Measurements from ENCODE around the gene MDH1. TPM values are rescaled to one million over a fixed set of nuclear protein-coding genes. Genes with fewer than 3 reads are reported as not detected.
"Not testable (repeated sequence)": the region's sequence is repeated elsewhere in the genome, so short reads cannot be mapped to it uniquely, and the experiment has no call there.

The MDH1 gene
- polyA plus RNA-seq, 4 donors, result 163 to 453 (median 360) TPM

DNA sequence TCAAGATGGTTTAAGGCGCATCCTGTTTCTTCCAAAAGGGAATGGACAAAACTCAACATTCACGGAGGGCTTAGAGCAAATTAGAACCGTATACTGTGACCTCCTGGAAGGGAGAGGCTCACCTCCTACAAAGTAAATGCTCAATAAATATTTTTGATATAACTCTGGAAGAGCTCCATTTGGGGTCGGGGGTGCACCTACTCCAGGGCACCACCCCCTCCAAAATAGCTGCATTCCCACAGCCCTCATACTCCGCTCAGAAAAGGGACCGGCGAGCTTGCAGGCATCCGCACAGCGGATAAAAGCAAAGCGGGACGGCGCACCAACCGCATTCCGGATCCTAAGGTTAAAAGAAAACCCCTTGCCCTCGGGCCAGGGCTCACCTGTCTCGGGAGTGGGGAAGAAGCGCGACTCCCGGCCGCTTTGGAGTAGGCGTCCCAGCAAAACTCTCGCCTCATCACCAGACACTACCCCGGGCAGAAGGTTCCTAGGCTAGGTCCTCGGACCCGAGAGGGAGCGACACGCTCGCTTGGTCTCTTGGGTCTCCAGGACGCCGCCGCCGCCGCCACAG lies 864 bp upstream of the MDH1 start:
- DNase-seq (ENCODE audit: low read depth in 4 of 4, low spot score in 3 of 4), result no peak

DNA sequence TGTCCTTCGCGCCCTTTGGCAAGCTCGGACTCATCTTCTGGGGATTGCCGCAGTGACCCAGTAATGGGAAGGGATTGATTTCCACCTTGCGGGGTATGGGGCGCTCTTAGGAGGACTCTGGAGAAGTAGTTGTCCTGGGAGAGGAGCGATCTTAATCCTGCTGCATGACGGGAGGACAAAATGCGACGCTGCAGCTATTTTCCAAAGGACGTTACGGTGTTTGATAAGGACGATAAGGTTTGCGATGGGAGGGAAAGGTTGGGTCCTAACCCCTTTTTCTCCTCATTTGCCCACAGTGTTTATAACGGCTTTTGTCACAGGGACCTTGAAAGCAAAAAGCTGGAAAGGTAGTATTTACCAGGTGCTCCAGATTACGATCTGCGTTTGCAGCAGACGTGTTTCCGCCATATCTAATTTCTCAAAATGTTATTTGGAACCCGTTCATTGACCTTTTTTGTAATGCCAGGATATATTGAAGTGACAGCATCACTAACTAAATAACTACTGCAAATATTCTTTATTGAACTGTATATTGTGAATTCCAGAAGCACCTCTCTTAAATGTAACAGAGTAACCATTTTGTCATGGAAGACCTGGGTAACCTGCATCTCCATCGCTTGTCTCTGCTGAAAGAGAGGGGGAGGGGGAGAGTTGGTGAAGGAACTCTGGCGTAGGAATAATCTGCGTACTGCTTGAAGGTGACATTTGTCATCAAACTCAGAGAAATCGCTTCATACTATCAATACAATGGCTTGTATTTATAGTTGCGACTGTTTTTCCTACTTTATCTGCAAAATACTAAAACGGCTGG lies 590 bp downstream of the MDH1 start:
- no peak for DNase-seq (ENCODE audit: low read depth in 4 of 4, low spot score in 3 of 4)

DNA sequence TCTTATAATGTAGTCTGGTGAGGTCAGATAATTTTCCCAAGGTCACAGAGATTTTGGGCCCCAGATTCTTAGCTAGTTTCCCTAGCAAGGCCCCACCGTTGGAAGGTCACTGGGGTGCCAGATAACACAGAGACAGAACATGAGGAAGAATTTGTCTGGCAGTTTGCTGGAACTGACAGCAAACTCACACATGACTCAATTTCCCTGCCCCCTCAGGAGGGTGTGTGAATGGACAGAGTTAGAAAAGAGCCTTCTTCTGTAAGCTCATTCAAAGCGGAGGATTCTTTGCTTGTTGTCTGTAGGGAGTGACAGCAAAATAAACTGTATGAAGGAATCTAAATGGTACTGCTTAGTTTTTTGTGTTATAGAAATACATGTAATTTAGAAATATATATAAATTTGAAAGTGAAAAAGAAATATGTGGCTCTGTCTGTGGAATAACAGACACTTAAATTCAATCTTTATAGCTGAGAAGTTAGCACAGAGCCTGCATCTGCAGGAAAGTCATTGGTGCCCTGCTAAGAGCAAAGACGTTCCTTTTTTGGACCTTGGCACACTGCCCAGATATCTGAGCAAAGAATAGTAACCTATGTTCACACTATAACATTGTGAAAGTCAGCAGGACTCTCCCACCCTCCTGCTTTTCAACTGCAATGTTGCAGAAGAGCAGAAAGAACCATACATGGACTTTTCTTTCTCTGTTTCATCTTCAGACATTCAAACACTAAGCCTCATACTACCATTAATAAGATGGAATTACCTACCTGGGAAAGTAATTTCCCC lies 2.1 kb downstream of the MDH1 start:
- DNase-seq (ENCODE audit: low read depth in 4 of 4, low spot score in 3 of 4), result no peak

DNA sequence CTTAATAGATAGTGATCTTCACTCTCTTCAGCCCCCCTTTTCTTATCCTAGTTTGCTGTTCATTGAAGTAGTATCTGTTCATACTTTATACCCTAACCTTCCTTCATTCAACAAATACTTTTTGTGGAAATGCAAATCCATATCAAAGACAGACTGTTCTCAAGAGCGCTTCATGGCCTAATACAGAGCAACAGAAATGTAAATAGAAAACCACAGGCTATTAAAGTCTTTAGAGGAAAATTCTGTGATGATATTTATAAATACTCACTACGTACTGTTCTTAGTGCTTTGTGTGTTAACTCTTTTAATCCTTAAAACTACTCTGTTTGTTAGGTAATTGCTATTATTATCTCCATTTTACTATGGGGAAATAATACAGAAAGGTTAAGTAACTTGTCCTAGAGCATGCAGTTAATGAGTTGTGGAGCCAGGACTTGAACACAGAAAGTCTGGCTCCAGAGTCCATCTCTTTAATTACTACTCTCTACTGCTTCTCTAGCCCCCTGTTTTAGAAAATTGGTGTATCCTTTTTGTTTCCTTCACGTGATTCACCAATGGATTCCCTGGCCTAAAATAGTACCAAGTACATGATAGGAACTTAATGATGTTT lies 2.9 kb downstream of the MDH1 start:
- DNase-seq (ENCODE audit: low read depth in 4 of 4, low spot score in 3 of 4), result no peak

DNA sequence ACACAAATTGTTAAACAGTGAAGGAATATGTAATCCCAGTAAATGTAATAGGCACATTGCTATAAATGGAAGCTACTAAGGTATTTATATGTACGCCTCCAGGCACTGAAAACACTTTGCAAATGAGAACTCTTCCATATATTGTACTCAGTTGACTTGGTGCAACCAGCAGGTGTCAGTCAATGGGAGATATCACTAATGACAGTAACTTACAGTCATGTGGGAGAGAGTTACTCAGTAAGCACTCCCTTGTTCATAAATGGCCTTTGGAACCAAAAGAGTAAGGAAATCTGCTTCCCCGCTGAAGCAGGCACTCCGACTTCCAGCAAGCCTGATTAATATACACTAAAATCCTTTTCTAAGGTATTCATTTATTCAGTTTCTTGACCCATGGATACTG lies 5.9 kb downstream of the MDH1 start:
- DNase-seq (ENCODE audit: low read depth in 4 of 4, low spot score in 3 of 4), result no peak

DNA sequence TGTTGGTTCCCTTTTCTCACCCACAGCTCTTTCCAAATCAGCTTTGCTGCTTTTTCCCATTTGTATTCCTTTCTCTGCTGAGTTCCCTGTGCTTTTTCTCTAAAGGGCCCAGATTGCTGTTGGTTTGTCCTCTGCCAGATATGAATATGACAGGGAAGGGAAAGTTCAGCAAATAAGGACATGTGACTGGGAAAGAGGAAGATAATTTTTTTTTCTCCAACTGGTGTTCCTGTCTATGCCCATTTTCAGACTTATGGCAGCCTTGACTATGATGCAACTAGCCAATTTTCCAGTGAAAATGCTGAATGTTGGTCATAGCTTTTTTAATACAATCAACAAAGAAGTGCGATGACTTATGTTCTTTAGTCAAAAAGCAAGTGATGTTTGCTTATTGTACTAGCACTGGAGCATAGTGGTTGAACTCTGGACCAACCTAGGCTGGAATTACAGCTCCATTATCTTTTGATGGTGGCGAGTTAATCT lies 7.7 kb downstream of the MDH1 start:
- no peak for DNase-seq (ENCODE audit: low read depth in 4 of 4, low spot score in 3 of 4)

DNA sequence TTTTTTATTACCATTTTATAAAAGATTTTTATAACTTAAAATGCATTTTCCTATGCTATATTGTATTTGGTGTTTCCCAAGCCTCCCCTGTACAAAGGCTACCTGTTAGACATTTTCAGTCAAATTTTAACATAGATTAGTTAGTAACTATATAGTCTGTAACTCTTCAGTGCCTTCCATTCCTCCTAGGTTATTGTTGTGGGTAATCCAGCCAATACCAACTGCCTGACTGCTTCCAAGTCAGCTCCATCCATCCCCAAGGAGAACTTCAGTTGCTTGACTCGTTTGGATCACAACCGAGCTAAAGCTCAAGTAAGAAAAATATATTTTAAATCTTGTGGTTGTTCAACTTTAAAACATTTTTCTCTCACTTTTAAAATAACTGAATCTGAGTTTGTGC lies 10.2 kb downstream of the MDH1 start:
- DNase-seq (ENCODE audit: low read depth in 4 of 4, low spot score in 3 of 4), result no peak

DNA sequence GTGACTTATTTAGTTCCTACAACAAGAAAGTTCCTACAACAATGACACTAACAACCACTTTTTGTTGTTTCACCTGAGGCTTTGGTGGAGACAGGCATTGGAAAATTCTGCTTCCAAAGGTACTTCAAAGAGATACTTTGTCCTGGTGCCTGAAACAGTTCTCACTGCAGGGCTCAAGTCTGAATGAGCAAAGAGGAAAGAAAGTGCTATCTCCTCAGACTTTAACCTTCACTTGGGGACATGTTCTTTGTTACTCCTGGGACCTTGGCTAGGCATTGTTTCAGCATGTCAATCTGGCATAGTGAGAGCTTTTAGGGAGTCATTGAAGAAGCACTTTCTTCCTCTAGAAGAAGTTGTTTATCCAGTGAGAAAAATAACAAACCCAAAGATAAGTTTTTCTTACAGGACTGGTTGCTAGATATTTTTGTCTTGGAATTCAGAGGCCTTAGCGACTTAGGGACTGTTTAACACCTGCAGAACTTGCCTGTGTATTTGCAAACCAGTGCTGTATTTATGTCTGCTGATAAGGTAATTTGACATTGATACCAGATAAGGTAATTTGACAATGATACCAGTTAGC lies 12.2 kb downstream of the MDH1 start:
- no peak for DNase-seq (ENCODE audit: low read depth in 4 of 4, low spot score in 3 of 4)

DNA sequence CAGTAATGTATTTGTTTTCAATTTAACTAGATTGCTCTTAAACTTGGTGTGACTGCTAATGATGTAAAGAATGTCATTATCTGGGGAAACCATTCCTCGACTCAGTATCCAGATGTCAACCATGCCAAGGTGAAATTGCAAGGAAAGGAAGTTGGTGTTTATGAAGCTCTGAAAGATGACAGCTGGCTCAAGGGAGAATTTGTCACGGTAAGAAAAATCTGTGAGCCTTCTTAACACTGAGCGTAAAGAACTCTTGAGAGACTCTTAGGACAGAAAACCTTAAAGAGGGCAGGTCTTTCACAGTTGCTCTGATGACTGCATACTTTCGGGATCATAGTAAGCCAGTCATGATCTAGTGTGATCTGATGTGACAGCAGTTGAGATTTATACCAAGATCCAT lies 15.9 kb downstream of the MDH1 start:
- no peak for DNase-seq (ENCODE audit: low read depth in 4 of 4, low spot score in 3 of 4)

DNA sequence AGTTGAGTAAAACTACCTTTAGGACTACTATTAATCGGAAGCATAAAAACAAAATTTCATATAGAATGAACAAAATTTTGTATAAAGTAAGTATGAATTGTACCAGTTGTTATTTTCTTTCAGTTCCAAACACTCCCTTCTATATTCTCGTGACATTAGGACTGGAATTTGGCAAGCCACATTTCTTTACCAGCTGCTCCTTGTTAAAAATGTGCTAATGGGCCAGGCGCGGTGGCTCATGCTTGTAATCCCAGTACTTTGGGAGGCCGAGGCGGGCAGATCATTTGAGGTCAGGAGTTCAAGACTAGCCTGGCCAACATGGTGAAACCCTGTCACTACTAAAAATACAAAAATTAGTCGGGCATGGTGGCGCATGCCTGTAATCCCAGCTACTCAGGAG lies 20.1 kb downstream of the MDH1 start:
- DNase-seq (ENCODE audit: low read depth in 4 of 4, low spot score in 3 of 4), result not testable (repeated sequence)

DNA sequence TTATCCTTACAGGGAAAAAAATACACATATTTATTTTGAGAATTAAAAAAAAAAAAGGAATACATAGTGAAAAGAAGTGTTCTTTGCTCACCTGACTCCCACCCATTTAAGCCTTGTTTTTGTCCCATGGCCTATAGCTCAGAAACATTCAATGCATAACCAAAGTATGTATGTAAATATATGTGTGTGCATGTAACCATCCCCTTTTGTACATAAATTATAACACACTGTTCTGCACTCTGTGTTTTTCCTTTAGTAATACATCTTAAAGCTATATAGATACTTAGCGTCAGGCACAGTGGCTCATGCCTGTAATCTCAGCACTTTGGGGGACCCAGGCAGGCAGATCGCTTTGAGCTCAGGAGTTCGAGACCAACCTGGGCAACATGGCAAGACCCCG lies 21.8 kb downstream of the MDH1 start:
- DNase-seq (ENCODE audit: low read depth in 4 of 4, low spot score in 3 of 4), result no peak

DNA sequence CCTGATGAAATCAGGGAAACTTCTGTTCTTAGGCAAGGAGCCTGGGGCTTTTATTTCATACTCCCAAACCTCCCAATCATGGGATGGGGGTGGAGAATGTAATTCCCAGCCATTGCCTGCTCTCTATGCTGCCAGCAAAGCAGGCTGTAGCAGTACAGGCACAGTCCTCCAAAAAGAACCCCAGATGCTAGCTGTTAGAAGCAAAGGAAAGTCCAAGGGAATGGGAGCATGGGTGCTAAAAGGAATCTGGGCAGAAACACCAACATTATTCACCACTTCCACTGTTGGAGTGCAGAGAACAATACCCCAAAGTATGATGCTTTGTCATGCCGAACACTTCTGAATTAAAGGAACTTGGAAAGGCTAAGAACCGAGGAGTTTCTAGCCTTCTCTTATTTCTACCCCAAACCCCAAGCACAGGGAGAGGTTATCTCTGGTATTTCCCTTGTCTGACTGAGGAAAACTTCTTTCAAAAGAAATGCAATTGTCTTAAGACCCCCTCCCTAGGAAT lies 24.7 kb downstream of the MDH1 start:
- DNase-seq (ENCODE audit: low read depth in 4 of 4, low spot score in 3 of 4), result no peak

DNA sequence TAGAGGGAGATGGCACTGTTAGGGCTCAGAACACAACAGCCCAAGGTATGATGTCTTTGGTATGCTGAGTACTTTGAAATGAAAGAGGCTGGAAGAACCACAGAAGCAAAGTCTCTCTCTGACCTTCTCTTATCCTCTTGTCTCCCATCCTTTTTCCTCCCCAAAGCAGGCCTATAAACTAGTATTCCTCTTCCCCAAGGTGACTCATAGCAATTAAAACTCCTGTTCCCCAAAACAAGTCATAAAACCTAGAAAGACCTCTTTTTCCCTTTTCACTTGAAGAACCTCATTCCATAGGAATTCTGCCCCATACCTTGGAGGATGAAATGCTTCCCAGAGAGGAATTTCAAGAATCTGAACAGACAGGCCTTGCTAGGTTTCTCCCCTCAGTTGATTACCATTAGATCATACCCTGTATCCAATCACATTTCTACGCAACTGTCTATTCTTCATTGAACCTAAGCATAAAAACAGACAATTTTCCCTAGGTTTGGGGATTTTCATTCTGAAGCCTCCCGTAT lies 25.7 kb downstream of the MDH1 start:
- DNase-seq (ENCODE audit: low read depth in 4 of 4, low spot score in 3 of 4), result no peak

DNA sequence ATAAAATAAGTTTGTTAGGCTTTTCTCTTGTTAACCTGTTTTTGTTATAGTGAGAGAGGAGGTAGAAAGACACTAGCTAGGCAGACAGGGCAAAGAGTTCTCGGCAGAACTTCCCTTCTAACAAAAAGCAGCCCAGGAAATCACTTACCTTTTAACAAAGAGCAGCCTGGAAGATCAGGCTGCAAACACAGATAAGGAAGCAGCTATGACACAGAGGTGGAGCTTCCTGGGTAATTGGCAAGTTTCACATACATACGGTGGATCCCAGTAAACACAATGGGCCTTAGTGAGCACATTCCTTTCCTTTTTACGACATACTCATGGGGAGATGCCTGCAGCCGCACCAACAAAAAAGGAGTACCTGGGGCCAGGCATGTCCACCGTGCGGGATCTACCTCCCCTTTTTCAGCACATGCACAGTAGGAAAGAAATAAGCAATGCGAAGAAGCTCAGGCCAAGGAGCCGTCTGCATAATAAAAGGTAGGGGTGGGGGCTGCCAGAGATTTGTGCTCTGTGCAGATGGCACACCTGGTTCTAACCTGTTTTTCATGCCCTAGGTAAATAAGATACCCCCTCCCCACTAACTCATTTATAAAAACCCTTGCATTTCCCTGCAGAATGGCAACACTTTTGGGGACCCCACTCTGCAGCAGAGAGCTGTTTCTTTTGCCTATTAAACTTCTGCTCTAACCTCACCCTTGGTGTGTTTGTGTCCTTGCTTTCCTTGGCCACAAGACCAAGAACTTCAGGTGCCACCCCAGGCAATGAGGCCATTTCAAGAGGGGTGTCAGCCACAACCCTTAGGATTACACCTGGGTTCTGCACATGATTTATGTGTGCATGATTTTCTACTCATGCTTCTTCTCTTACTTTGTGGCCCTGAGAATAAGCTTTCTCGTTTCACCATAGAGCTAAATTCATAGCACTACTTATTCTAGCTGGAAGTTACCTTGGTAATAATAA lies 26.5 kb downstream of the MDH1 start:
- no peak for DNase-seq (ENCODE audit: low read depth in 4 of 4, low spot score in 3 of 4)

DNA sequence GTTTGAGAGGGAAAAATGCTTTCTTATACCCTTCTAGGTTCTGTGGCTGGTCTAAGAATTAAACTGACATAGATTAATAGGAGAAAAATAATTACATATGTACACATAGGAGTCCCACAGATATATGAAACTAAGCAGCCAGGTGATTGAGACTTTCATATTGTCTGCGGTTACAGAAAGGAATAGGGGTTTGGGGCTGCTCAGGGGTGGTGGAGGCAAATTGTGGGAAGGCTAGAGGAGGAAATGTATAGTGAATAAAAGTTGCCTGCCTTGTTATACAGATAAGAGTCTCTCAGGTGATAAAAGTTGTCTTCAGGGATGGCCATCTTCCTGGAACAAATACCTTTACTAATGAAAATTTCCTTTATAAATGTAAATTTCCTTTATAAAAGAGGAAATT lies 28.6 kb downstream of the MDH1 start:
- no peak for DNase-seq (ENCODE audit: low read depth in 4 of 4, low spot score in 3 of 4)

DNA sequence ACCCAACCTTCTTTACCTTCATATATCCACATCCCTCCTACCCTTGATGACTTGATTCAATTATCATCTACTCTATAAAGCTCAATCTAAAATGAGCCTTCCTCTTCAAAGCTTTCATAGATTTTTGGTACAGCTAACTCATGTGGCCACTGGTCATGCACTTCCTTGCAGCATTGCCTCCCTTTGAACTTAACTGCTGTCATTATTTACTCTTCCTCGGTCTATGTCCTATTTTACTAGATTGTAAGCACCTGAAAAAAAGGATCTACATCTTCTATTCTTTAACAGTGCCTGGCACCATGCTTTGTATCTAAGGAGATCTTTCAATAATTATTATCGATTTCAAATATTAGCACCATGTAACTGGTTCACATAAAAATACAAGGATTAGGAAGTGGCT lies 30.6 kb downstream of the MDH1 start:
- no peak for DNase-seq (ENCODE audit: low read depth in 4 of 4, low spot score in 3 of 4)

DNA sequence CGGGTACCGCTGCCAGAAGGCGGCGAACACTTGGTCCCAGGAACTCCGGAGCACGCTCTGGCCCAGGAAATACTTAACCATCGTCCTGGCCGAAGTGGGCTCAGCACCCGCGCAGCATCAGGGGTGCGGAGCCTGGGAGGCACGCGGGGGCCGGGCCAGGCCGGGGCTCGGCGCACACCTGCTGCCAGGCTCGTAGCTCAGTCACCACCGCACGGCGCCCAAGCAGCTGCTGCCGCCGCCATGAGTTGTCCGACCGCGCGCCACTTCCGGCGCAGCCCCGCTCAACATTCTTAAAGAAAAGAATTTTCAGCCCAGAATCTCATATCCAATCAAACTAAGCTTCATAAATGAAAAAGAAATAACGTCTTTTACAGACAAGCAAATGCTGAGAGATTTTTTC lies 34.0 kb downstream of the MDH1 start:
- no peak for DNase-seq (ENCODE audit: low read depth in 4 of 4, low spot score in 3 of 4)

DNA sequence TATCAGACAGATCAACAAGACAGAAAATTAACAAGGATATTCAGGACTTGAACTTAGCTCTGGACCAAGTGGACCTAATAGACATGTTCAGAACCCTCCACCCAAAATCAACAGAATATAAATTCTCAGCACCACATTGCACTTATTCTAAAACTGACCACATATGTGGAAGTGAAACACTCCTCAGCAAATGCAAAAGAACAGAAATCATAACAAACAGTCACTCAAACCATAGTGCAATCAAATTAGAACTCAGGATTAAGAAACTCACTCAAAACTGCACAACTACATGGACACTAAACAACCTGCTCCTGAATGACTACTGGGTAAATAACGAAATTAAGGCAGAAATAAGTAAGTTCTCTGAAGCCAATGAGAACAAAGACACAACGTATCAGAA lies 35.0 kb downstream of the MDH1 start:
- not testable (repeated sequence) for DNase-seq (ENCODE audit: low read depth in 4 of 4, low spot score in 3 of 4)

DNA sequence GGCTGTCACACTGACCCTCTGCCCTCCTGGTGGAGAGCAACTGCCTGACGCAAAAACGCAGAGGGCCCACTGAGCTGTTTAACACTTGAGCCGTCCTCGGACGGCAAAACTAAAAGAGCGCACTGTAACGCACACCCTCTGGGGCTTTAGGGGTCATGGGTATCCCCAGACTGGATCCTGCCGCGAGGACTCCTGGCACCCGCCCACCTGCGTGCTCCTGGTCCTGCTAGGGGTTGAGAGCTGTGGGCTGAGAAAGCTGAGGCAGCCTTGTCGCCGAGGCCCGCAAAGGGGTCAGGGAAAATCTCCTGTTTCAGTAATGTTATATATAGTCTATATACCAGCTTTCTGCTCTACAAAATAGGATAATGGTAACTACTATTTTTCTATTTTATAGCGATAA lies 39.1 kb downstream of the MDH1 start:
- no peak for DNase-seq (ENCODE audit: low read depth in 4 of 4, low spot score in 3 of 4)
